H1 (cell line): ENCODE data around the gene TRAPPC2L. TPM values are rescaled to one million over a fixed set of nuclear protein-coding genes. Genes with fewer than 3 reads are reported as not detected.

Experiments
- CTCF ChIA-PET: fragments of 300-600 bp; sonication (Branson Sonifier 250); formaldehyde crosslinking; loops from one replicate; lab custom pipeline; 2021; ENCODE audit not compliant: partially characterized antibody; lab: Charles Lee
- POLR2A ChIA-PET: fragments of 300-600 bp; sonication (Branson Sonifier 250); formaldehyde crosslinking; loops from one replicate; lab custom pipeline; 2021; ENCODE audit warnings: inconsistent platforms; ENCODE audit not compliant: partially characterized antibody; lab: Charles Lee
- DNase-seq, 2 experiments: peaks; one replicate each; pipeline versions ENCODE4 v3.0.0 to v3.0.0-alpha.2; 2010 to 2022; ENCODE audit warnings: low spot score in 2 of 2, low read depth in 1 of 2, mixed read lengths in 1 of 2
- FAIRE-seq: peaks from 2 replicates; lab custom pipeline; 2011; peaks lifted over from hg19 to GRCh38; lab: Jason Lieb, UNC
- H2AFZ ChIP-seq: 2 replicates; pipeline ENCODE4 v1.8.1; 2012; ENCODE audit warnings: low read length, inconsistent platforms
- H2AK5ac ChIP-seq: 2 replicates; pipeline ENCODE4 v1.6.1; 2013; ENCODE audit warnings: low read depth, low read length
- H2BK120ac ChIP-seq: replicated peaks from 2 replicates; pipeline ENCODE3; 2013; ENCODE audit warnings: low read depth, low read length, inconsistent platforms
- H2BK12ac ChIP-seq: 2 replicates; pipeline ENCODE4 v1.6.1; 2013; ENCODE audit warnings: low read depth, low read length
- H2BK15ac ChIP-seq: 2 replicates; pipeline ENCODE4 v1.6.1; 2013; ENCODE audit warnings: low read length
- H2BK20ac ChIP-seq: 2 replicates; pipeline ENCODE4 v1.6.1; 2013; ENCODE audit warnings: low read length
- H2BK5ac ChIP-seq: 2 replicates; pipeline ENCODE4 v1.6.1; 2013; ENCODE audit warnings: low read depth, low read length
- H3K14ac ChIP-seq: 2 replicates; pipeline ENCODE4 v1.6.1; 2013; ENCODE audit warnings: inconsistent platforms; ENCODE audit not compliant: insufficient read length
- H3K18ac ChIP-seq: 2 replicates; pipeline ENCODE4 v1.6.1; 2013; ENCODE audit warnings: low read length; ENCODE audit errors: extremely low read depth
- H3K23ac ChIP-seq: 2 replicates; pipeline ENCODE4 v1.6.1; 2013; ENCODE audit warnings: inconsistent platforms; ENCODE audit not compliant: insufficient read length
- H3K23me2 ChIP-seq: 2 replicates; pipeline ENCODE4 v1.6.1; 2013; ENCODE audit warnings: low read depth, low read length
- H3K27ac ChIP-seq: 2 replicates; pipeline ENCODE4 v1.6.1; 2011; ENCODE audit warnings: low read depth, low read length, inconsistent platforms
- H3K27me3 ChIP-seq, 4 experiments: replicated peaks in 1 of 4; 1 replicate in 1 of 4; 2 replicates in 3 of 4; pipeline versions ENCODE4 v1.6.1 to v1.8.1; 2011 to 2013; ENCODE audit warnings: low read length in 3 of 4, mild to moderate bottlenecking in 3 of 4, inconsistent platforms in 2 of 4, mixed read lengths in 2 of 4, moderate library complexity in 1 of 4; ENCODE audit not compliant: control insufficient read depth in 3 of 4, insufficient read depth in 3 of 4; ENCODE audit errors: extremely low read depth in 1 of 4
- H3K36me3 ChIP-seq, 4 experiments: 2 replicates each; pipeline versions ENCODE4 v1.6.1 to v1.8.1; 2011 to 2013; ENCODE audit warnings: mild to moderate bottlenecking in 4 of 4, low read length in 3 of 4, moderate library complexity in 2 of 4, control low read depth in 1 of 4, inconsistent platforms in 1 of 4; ENCODE audit not compliant: insufficient read depth in 4 of 4, control insufficient read depth in 2 of 4
- H3K4ac ChIP-seq: replicated peaks from 2 replicates; pipeline ENCODE3; 2013; ENCODE audit warnings: low read length, low read depth, mixed read lengths, inconsistent platforms; ENCODE audit not compliant: insufficient read length
- H3K4me1 ChIP-seq, 4 experiments: replicated peaks in 1 of 4; 1 replicate in 1 of 4; 2 replicates in 3 of 4; pipeline versions ENCODE4 v1.6.1 to v1.8.1; 2011 to 2013; ENCODE audit warnings: low read length in 3 of 4, inconsistent platforms in 2 of 4, mixed read lengths in 1 of 4; ENCODE audit not compliant: insufficient read depth in 4 of 4, control insufficient read depth in 3 of 4
- H3K4me2 ChIP-seq, 2 experiments: 2 replicates each; pipeline versions ENCODE4 v1.6.1 to v1.8.1; 2011 to 2013; ENCODE audit warnings: low read depth in 2 of 2, low read length in 2 of 2, control low read depth in 1 of 2, inconsistent platforms in 1 of 2, mild to moderate bottlenecking in 1 of 2; ENCODE audit not compliant: insufficient read depth in 1 of 2
- H3K4me3 ChIP-seq, 4 experiments: fragments of 200-600, 300-600 bp in 1 of 4; sonication (generic), shearing (Covaris generic), sonication (Bioruptor Twin) in 1 of 4; 2 replicates each; pipeline versions ENCODE4 v1.5.1 to v1.8.1; 2011 to 2016; ENCODE audit warnings: low read length in 4 of 4, low read depth in 3 of 4, control low read depth in 2 of 4, inconsistent platforms in 2 of 4, mild to moderate bottlenecking in 2 of 4, mixed read lengths in 1 of 4, moderate library complexity in 1 of 4; ENCODE audit not compliant: insufficient read depth in 2 of 4; ENCODE audit errors: extremely low read depth in 1 of 4
- H3K56ac ChIP-seq: replicated peaks from 2 replicates; pipeline ENCODE3; 2013; ENCODE audit warnings: low read depth, mild to moderate bottlenecking, mixed read lengths, low read length, inconsistent platforms; ENCODE audit not compliant: insufficient read length
- H3K79me1 ChIP-seq: 2 replicates; pipeline ENCODE4 v1.6.1; 2013; ENCODE audit warnings: low read depth, low read length, control low read depth
- H3K79me2 ChIP-seq, 2 experiments: 2 replicates each; pipeline versions ENCODE4 v1.6.1 to v1.8.1; 2012 to 2013; ENCODE audit warnings: low read length in 2 of 2, mild to moderate bottlenecking in 2 of 2, inconsistent platforms in 1 of 2; ENCODE audit not compliant: insufficient read depth in 2 of 2, control insufficient read depth in 1 of 2
- H3K9ac ChIP-seq, 4 experiments: replicated peaks in 1 of 4; 1 replicate in 1 of 4; 2 replicates in 3 of 4; pipeline versions ENCODE4 v1.6.1 to v1.8.1; 2011 to 2013; ENCODE audit warnings: low read depth in 3 of 4, low read length in 3 of 4, control low read depth in 2 of 4, mild to moderate bottlenecking in 2 of 4, moderate library complexity in 2 of 4, inconsistent platforms in 1 of 4; ENCODE audit errors: extremely low read depth in 1 of 4
- H3K9me3 ChIP-seq, 2 experiments: 2 replicates each; pipeline versions ENCODE4 v1.6.1 to v1.8.1; 2012 to 2013; ENCODE audit warnings: mild to moderate bottlenecking in 2 of 2, moderate library complexity in 2 of 2, control low read depth in 1 of 2, inconsistent platforms in 1 of 2, low read depth in 1 of 2, low read length in 1 of 2, mixed read lengths in 1 of 2; ENCODE audit not compliant: insufficient read depth in 2 of 2
- H4K20me1 ChIP-seq, 2 experiments: replicated peaks in 1 of 2; 2 replicates each; pipeline versions ENCODE3 to v1.8.1; 2011 to 2013; ENCODE audit warnings: inconsistent platforms in 2 of 2, low read length in 2 of 2, mild to moderate bottlenecking in 1 of 2; ENCODE audit not compliant: insufficient read depth in 2 of 2, control insufficient read depth in 1 of 2
- H4K5ac ChIP-seq: 2 replicates; pipeline ENCODE4 v1.6.1; 2013; ENCODE audit warnings: low read length, low read depth, mixed read lengths, inconsistent platforms; ENCODE audit not compliant: insufficient read length
- H4K8ac ChIP-seq: 2 replicates; pipeline ENCODE4 v1.8.0; 2013; ENCODE audit warnings: mild to moderate bottlenecking, moderate library complexity, low read length, inconsistent platforms; ENCODE audit not compliant: insufficient read depth; ENCODE audit errors: extremely low read depth
- H4K91ac ChIP-seq: replicated peaks from 2 replicates; pipeline ENCODE3; 2013; ENCODE audit warnings: low read length, mixed read lengths, inconsistent platforms; ENCODE audit not compliant: insufficient read length
- CEBPB ChIP-seq: IDR thresholded peaks from 2 replicates; pipeline ENCODE4 v1.6.1; 2012; ENCODE audit warnings: low read depth, low read length
- SP2 ChIP-seq: IDR thresholded peaks from 2 replicates; pipeline ENCODE4 v1.6.1; 2012; ENCODE audit warnings: mild to moderate bottlenecking, low read length, inconsistent platforms
- WGBS, 2 experiments: shearing (Covaris generic) in 1 of 2; methylation state at CpG; one replicate each; pipeline versions ENCODE4 v1.1.6 to v1.1.7; 2013 to 2015; ENCODE audit warnings: low lambda C conversion rate in 2 of 2, mixed read lengths in 2 of 2, inconsistent platforms in 1 of 2, low coverage in 1 of 2, missing lambda C conversion rate in 1 of 2; ENCODE audit not compliant: insufficient replicate concordance in 2 of 2, insufficient coverage in 1 of 2, insufficient read length in 1 of 2; ENCODE audit errors: extremely low coverage in 1 of 2, missing lambda C conversion rate in 1 of 2; 5-methylcytosine and 5-hydroxymethylcytosine counted together
- polyA plus RNA-seq, 7 experiments: library from polyadenylated mRNA; depleted of rRNA in 3 of 7; stranded (reverse) in 5 of 7; unstranded in 2 of 7; fragments of >200 nt in 5 of 7; fragments of 200-250 nt in 2 of 7; gene quantifications; 1 replicate in 5 of 7; 2 replicates in 1 of 7; 4 replicates in 1 of 7; pipeline versions ENCODE4 v1.2.1 to v1.2.3, GENCODE V29; 2011 to 2013; ENCODE audit warnings: missing spikeins in 2 of 7, mixed read lengths in 2 of 7
- total RNA-seq: library from RNA; stranded (reverse); fragmentation: NEBNext Ultra II Directional; extraction: Animal tissue kit (Norgen Biotek cat#: 25700); gene quantifications from 2 replicates; pipeline ENCODE4 v1.2.1, GENCODE V29; 2021
- TF ChIP-seq, protein P1 (sequence below): IDR thresholded peaks from 2 replicates; pipeline ENCODE4 v1.6.1; 2012; ENCODE audit warnings: low read length, inconsistent platforms

The TRAPPC2L gene
- total and polyA plus RNA-seq, 2 of the 8 experiments (the other 6 are each of a cell fraction or from before 2014, with no cell fraction given): 98.7 to 133 TPM

DNA sequence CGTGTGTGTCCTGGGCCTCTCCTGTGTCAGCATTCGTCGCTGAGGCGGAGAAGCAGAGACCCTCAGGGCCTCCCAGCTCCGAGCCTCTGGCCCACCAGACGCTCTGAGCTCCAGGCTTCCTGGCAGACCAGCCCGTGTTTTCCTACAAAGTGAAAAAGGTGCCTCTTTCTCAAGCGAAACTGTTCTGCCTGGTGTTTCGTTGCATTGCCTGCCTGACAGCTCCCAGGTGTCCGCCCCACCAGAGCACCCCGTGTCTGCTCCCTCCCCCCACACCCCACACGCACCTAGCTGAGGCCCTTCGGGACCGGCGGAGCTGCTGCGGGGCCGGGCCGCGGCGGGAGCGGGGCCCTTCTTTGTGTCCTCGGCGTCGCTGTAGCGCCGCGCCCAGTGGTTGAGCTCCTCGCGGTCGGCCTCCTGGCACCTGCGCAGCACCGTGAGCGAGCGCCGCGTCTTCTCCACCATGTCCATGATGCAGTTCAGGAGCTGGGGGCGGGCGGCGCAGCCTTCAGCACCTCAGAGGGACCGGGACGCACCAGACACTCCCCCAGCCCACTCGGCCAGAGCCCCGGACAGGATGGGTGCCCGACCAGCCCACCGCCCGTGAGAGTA, 24.2 kb downstream of the TRAPPC2L start:
- H2BK120ac ChIP-seq: no peak overlapping the region
- H3K4me1 ChIP-seq: peaks cover 0 to 9% (median 4%) of the 10 kb centered on the region in 4 experiments; a peak in 4 of 7 replicates
- H2BK20ac ChIP-seq: no peak overlapping the region
- CTCF ChIA-PET: interaction anchor here (0.6 to 4.4 kb wide), 10 partner anchors 16 to 337 kb away, joined by 3 to 15 read pairs (median 3); partner anchors contain the start of gene ZNF778
- H3K18ac ChIP-seq: peak overlapping the region; percentile 32; the same call in 1 of the 2 replicates
- no peaks in the 10 kb centered on the region for H3K79me2 ChIP-seq
- H3K4ac ChIP-seq: no peak overlapping the region
- FAIRE-seq: no peak
- DNase-seq: no peak
- H3K36me3 ChIP-seq: no peaks in the 10 kb centered on the region
- H4K5ac ChIP-seq: peak overlapping the region; percentile 15
- H2BK15ac ChIP-seq: peak overlapping the region; percentile 61; the same call in 1 of the 2 replicates
- H3K14ac ChIP-seq: no peak overlapping the region
- H2BK12ac ChIP-seq: no peak overlapping the region
- no peak overlapping the region; the same call in 1 of the 2 replicates for H2AFZ ChIP-seq
- H4K8ac ChIP-seq: peak overlapping the region; percentile 75
- H2AK5ac ChIP-seq: no peak overlapping the region
- no peaks in the 10 kb centered on the region; the same call in 1 of the 2 replicates for H3K79me1 ChIP-seq
- H3K56ac ChIP-seq: no peak overlapping the region
- H3K9me3 ChIP-seq: no peaks in the 10 kb centered on the region
- H3K9ac ChIP-seq: 0 out of 7 replicates have a peak overlapping the region, but pooled peaks of 1 of the 4 experiments have one; percentile 6
- 76% methylated on average over 29 of the region's 46 CpGs; no CpG with 5 or more reads in 1 of the 2 experiments for WGBS, 2 experiments
- no peak for TF ChIP-seq SP2
- TF ChIP-seq, protein P1, sequence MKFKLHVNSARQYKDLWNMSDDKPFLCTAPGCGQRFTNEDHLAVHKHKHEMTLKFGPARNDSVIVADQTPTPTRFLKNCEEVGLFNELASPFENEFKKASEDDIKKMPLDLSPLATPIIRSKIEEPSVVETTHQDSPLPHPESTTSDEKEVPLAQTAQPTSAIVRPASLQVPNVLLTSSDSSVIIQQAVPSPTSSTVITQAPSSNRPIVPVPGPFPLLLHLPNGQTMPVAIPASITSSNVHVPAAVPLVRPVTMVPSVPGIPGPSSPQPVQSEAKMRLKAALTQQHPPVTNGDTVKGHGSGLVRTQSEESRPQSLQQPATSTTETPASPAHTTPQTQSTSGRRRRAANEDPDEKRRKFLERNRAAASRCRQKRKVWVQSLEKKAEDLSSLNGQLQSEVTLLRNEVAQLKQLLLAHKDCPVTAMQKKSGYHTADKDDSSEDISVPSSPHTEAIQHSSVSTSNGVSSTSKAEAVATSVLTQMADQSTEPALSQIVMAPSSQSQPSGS: no peak
- no peak for TF ChIP-seq CEBPB
- POLR2A ChIA-PET: interaction anchor here (0.7 to 1.4 kb wide), 6 partner anchors 23 to 70 kb away, joined by 3 to 5 read pairs (median 4); partner anchors contain the start of genes APRT, GALNS and TRAPPC2L
- no peaks in the 10 kb centered on the region; the same call in 1 of the 2 replicates for H3K23me2 ChIP-seq
- peak overlapping the region; percentile 16; the same call in 1 of the 2 replicates for H2BK5ac ChIP-seq
- H4K20me1 ChIP-seq: peaks cover 0 to 4% of the 10 kb centered on the region in 2 experiments
- H3K4me3 ChIP-seq: 0 out of 8 replicates have a peak overlapping the region, but pooled peaks of 1 of the 4 experiments have one; percentile 24
- no peak overlapping the region for H3K23ac ChIP-seq
- peak overlapping the region in 1 of 2 experiments; percentile 30; a peak in 2 of 4 replicates for H3K4me2 ChIP-seq
- peak overlapping the region; percentile 40 for H4K91ac ChIP-seq
- H3K27ac ChIP-seq: no peak overlapping the region
- H3K27me3 ChIP-seq: peaks cover 0 to 7% (median 1%) of the 10 kb centered on the region in 4 experiments; a peak in 2 of 7 replicates
